HG03565 (cell line): Measurements from ENCODE around the gene HRH2.
"Not testable (repeated sequence)": the region's sequence is repeated elsewhere in the genome, so short reads cannot be mapped to it uniquely, and the experiment has no call there.

Experiments used
- ATAC-seq: cut with Tn5 transposase; IDR thresholded peaks from one replicate; pipeline ENCODE4 v1.9.1; 2021; ENCODE audit warnings: mild to moderate bottlenecking, moderate library complexity; ENCODE audit not compliant: unreplicated experiment

HRH2 gene, protein sequence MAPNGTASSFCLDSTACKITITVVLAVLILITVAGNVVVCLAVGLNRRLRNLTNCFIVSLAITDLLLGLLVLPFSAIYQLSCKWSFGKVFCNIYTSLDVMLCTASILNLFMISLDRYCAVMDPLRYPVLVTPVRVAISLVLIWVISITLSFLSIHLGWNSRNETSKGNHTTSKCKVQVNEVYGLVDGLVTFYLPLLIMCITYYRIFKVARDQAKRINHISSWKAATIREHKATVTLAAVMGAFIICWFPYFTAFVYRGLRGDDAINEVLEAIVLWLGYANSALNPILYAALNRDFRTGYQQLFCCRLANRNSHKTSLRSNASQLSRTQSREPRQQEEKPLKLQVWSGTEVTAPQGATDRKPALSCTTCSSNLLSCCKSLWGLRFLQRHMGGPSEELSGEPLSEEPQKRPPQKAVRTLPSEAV

DNA sequence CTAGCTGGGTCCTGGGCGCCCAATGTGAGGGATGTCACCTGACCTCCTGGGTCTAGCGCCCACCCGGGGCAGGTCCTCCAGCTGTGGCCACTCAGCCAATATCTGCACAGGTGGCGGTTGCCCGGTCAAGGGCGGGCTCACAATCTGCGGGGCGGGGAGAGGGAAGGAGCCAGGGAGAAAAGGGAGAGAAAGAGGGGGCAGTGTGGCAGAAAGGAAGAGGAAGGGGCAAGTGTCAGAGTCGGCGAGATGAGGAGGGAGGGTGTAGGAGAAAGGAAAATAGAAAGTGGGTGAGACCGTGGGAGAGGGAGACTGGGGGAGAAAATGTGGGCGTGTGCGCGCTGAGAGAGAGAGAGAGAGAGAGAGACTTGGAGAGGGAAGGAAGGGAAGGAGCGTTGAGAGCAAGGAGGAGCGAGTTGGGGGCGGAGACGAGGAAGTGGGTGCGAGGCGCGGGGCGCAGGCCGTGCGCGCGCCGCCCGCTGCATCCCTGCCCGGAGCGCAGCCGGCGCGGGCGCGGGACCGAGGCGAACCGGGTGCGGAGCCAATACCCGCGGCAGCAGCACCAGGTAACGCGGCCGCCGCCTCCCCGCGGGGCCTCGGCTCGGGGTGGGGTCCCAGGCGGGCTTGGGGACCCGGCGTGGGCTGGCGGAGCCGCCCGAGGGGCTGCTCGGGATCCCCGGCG lies at the start of gene HRH2:
Gene HRH2 (plus strand): TSS at position 479 of the 679 bp plus-strand sequence. CDS start 25,163 bp downstream, outside the sequence.
- ATAC-seq: no peak

DNA sequence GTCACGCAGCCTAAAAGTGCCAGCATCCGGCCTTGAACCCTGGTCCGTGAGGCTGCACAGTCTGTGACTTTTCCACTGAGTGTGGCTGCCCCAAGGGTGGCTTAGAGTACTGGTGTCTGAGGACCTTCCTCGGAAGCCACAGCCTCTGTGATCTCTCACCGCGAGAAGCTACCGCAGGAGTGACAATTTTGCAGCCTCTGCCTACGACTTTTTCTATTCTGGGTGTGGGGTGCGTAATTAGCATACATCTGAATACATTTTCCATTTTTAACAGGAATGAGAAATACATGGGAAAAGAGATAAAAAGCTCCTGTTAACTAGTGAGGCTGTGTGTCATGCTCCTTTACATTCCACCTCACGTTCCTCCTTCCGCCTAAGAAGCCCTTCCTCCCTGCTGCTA lies 48.3 kb upstream of the HRH2 start:
- no peak for ATAC-seq

DNA sequence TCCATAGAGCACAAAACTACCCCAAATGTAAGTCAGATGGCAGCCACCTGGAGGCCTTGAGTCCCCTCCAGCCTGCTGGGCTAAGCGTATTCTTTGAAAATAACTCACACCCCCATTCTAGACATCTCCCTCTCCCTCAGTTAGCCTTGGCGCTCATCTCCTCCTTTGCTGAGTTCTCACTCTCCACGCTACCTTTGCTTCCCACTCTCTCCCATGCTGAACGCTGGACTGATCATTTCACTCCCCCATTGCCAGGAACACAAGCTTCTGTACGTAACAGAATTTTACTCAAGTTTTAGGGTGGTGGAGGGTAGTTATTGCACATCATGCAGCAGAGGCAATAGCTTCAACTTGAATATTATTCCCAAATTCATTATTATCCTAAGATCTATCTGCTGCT lies 47.5 kb upstream of the HRH2 start:
- no peak for ATAC-seq

DNA sequence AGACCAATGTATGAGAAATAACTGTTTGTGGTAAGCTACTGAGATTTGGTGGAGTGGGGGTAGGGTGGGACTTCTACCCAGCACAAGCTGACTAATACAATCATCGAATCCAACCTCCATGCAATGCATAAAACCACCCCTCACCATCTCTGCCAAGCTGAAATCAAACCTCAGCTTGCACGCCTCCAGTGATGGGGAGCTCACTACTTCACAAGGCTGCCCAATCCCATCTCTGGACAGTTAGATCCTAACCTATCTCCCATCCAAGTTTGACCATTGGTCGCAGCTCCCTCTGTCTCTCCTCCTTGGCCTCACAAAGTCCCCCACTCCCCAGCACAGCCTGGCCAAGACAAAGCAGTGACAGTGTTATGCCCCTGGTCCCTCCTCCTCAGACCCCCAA lies 47.0 kb upstream of the HRH2 start:
- no peak for ATAC-seq

DNA sequence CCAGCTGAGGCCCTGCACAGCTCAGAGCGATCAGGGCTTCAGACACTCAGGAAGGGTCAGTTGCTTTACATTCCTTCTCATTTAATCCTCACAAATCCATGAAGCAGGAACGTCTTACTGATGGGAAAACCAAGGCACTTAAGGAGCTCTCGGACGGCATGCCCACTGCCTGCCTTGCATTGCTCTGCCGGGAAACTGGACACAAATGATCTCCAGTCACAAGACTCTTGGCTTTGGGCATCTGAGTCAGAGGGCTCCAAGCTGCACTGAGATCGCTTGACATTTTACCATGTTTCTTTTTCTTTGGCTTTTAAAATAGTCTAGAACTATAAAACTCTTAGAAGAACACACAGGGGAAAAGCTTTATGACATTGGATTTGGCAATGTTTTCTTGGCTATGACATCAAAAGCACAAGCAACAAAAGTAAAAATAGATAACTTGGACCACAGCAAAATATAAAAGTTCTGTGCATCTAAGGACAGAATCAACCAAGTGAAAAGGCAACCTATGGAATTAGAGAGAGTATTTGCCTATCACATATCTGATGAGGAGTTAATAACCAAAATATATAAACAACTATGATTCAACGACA lies 43.6 kb upstream of the HRH2 start:
- ATAC-seq: no peak

DNA sequence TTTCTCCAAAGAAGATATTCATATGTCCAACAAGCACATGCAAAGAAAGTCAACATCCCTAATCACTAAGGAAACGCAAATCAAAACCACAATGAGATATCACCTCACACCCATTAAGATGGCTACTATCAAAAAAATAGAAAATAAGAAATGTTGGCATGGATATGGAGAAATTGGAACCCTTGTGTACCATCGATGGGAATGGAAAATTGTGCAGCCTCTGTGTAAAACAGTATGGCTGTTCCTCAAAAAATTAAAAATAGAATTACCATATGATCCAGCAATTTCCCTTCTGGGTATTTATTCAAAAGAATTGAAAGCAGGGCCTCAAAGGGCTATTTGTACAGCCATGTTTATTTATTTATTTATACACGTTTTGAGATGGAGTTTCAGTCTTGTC lies 43.0 kb upstream of the HRH2 start:
- no peak for ATAC-seq

DNA sequence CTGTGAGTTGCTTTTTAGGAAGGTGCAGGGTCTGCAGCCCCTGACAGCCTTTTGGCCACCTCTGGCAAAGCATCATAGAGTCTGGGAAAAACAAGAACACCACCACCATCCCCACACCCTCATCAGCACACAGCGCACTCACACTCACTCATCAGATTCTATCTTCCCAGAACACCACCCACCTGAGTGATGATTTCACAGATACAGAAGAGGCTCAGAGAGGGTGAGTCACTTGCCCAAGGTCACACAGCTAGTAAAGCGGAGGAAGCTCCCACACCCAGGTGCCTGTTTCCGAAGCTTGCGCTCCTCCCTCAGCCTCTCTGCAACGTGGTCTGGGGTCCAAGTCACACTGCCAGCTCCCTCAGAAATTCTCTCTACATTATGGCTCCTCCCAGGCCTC lies 41.8 kb upstream of the HRH2 start:
- ATAC-seq: no peak

DNA sequence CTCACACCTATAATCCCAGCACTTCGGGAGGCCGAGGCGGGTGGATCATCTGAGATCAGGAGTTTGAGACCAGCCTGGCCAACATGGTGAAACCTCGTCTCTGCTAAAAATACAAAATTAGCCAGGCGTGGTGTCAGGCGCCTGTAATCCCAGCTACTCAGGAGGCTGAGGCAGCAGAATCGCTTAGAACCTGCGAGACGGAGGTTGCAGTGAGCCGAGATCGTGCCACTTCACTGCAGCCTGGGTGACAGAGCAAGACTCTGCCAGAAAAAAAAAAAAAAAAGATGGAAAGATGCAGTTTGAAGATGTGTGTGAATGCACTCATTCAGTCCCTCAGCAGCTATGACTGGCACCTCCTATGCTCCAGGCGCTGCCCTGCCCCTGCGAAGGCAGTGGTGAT lies 41.3 kb upstream of the HRH2 start:
- ATAC-seq: not testable (repeated sequence)

DNA sequence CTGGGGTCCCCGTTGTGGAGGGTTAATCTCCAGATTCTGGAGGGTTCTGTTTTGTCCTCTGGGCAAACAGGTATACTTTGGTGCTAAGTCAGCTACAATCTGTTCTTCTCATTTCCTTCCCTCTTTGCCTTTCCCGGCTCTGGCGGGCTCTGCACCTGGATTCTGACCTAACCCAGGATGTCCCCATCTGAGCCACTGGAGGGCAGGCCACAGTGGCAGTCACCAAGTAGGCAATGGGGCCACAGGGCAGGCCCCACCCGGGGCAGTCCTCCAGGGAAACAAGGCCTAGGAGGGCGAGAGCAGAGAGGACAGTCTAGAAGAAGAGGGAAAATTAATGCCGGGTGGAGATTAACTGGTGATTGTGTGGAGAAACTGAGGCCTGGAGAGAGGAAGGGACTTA lies 40.4 kb upstream of the HRH2 start:
- no peak for ATAC-seq

DNA sequence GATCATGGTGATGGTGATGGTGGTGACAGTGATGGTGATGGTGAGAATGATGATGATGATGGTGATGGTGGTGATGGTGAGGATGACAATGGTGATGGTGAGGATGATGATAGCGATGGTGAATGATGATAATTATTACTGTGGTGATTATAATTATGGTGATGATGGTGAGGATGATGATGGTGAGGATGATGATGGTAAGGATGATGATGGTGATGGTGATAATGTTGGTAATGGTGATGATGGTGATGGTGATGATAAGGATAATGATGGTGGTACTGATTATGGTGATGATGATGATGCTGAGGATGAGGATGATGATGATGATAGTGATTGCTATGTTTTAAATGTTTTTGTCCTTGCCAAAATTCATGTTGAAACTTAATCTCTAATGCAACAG lies 37.3 kb upstream of the HRH2 start:
- ATAC-seq: no peak

DNA sequence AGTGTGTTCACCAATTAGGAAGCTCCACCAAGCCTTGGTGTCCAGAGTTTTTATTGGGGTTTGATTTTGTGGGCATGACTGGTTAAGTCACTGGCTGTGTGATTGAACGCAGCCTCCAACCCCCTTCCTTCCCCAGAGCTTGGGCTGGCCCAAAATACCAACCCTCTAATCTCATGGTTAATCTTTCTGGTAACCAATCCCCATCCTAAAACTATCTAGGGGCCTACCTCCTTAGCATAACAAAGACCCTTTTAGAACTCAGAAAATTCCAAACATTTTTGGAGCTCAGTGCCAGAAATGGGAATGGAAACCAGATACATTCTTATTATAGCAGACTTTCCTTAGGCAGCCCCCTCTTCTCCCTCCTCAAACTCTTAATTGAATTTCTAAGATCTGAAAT lies 35.9 kb upstream of the HRH2 start:
- no peak for ATAC-seq

DNA sequence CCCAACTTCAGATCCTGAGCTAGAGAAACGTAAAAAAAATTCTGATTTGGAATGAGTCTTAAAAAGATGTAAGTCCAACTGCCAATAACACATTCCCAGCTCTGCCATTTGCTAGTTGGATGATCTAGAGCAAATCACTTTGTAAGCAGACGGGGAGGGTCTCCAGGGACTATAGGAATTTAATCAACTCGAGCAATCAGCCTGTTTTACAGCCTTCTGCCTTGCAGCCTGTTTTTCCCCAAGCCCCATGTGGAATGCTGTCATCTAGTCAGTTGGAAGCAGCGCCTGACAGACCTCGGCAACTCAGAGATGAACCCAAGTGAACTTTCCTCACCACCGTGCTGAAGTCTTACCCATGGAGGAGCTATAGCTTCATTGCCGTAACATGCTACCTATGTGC lies 34.8 kb upstream of the HRH2 start:
- ATAC-seq: no peak

DNA sequence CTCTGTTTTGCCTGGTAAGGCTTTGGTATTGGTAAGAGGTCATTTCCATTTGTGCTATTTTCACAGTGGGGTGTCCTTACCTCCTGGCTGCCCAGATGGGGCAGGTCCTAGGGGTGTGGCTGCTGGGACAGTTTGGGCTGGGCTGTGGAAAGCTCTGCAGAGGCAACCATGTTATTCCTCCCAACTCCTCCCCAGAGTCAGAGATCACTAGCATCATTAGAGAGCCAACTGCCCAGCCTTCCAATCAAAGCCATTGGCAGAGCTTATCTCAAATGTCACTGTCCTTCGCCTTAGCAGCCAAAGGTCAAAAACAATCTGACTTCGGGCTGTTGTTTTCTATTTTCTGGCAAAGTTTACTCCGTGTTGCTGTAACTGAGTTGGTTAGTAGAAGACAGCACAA lies 33.6 kb upstream of the HRH2 start:
- ATAC-seq: no peak

DNA sequence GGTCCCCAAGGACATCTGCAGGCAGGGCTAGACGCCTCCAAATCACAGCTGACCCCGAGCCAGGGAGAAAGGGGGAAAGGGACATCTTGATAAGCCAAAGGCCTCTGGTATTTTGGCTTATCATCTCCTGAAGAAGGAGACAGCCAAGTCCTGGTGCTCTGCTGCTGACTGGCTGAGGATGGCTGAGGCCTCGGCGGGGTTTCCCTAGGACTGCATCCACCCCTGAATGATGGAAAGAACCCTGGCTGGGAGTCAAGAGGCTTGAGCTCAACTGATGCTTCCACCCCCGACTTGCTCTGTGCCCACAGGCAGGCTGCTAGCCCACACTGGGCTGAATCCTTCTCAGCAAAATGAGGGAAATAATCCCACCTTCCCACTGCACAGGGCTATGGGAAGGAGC lies 30.9 kb upstream of the HRH2 start:
- ATAC-seq: no peak

DNA sequence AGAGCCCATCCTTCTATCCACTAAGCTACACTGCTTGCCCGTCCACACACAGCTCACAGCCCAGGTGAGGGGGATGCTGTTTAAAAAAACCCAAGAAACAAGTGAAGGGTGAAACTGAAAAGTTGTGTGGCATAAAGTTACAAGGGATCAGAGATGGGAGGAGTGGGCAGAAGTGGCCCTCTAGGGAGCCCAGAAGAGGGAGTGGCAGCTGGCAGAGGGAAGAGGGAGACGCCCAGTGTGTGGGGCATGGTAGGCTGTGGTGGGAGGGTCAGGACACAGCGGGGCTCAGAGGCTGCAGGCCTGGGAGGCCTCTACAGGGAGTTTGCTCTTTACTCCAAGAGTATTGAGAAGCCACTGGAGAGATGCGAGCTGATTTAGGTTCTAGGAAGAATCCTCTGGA lies 30.1 kb upstream of the HRH2 start:
- ATAC-seq: no peak

DNA sequence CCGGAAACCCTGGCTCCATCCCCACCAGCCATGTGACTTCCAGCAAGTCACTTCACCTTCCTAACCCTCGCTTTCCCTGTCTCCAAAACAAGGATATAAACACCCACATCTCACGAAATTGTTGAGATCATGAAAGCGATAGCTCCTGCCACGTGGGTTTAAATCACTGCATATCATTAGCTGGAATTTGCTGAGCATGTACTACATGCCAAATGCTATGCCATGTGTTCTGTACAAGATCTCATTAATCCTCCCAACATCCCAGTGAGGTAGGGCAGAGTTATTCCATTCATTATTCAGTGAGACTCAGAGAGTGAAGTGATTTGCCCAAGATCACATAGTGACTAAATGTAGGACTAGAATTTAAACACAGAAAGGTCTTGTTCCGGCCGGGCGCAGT lies 29.2 kb upstream of the HRH2 start:
- ATAC-seq: no peak

DNA sequence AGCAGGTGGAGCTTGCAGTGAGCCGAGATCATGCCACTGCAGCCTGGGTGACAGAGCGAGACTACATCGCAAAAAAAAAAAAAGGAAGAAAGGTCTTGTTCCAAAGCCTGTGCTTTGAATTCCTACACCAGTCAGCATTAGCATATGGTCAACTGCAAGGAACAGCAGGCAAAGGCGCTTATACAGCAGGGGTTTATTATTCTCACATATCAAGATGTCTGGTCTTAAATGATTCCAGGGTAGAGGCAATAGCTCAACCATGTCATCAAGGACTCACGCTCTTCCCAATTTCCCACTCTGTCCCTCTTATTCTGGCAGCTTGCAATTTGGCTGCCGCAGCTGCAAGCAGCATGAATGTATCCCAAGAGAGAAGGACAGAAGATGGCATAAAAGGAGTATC lies 28.6 kb upstream of the HRH2 start:
- no peak for ATAC-seq

DNA sequence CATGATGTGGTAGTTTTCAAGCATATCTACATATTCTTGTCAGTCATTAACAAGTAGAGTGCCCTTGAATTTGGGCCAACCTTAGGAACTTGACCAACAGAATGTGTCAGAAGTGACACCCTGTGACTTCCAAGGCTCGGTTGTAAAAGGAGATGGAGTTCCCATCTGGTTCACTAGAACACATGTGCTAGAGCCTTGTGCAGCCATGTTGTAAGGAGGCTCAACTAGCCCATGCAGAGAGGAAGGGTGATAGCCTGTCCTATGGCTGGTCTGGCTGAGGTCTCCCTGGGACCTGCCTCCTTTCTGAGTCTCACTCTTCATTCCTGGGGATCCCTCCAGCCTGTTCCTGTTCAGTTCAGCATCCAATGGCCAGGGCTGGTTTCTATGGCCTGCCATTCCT lies 28.1 kb upstream of the HRH2 start:
- ATAC-seq: no peak

DNA sequence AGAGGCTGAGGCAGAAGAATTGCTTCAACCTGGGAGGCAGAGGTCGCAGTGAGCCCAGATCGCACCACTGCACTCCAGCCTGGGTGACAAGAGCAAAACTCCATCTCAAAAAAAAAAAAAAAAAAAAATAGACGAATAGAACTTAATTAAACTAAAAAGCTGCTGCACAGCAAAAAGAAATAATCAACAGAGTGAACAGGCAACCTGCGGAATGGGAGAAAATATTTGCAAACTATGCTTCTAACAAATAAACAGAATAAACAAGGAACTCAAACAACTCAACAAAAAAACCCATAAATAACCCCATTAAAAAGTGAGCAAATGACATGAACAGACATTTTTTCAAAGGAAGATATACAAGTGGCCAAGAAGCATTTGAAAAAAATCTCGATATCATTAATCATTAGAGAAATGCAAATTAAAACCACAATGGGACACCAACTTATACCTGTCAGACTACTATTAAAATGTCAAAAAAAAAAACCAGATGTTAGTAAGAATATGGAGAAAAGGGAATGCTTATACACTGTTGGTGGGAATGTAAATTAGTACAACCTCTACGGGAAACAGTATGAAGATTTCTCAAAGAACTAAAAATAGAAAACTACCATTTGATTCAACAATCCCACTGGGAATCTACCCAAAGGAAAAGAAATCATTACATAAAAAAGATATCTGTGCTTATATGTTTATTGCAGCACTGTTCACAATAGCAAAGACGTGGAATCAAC lies 21.9 kb upstream of the HRH2 start:
- no peak for ATAC-seq

DNA sequence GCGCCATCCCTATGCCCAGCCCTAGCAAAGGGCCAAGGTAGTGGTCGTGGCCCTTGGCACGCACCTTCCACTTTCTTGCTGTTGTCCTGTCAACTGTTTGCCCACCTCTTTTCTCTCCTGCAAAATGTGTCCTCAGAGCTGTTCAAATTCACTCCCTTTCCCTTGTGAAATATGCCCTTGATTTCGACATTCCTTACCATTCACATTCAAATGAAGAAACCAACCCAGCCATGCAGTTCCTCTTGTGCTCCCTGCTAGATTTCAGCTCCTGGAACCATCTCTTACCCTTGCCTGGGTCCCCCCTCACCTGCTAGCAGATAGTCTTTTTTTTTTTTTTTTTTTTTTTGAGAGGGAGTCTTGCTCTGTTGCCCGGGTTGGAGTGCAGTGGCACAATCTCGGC lies 19.6 kb upstream of the HRH2 start:
- ATAC-seq: no peak

DNA sequence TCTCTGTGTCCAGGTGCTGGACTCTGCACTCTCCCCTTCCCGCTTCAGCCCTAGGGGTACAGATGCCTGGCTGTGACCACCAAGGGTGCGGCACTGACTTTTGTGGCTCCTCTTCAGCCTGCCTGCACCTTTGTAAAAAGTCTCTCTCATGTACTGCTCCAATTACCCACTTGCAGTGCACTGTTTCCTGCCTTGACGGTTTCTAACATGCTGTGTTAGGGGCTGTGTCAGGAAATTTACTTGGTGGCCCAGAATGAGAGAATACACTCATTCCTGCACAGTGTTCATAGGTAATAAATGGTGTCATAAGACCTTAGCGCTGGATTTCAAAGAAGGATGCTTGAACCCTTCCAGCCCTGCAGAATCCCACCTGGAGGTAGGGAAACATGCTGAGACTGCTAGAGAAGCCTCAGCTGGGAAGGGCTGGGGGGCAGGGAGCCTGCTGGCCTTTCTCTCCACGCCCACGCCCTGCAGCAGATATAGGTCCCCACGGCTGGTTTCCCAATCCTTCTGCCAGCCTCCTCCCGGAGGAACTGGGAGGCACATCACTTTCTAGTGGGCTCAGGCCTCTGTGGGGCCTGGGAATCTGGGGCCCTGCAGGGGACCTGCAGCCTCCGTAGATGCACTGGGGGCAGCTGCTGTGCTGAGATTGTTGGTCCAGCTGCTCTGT lies 17.6 kb upstream of the HRH2 start:
- no peak for ATAC-seq
